IMR-90 (cell line): ENCODE measurements around the gene IL3RA.

ENCODE experiments used
- BHLHE40 ChIP-seq: fragments of 150-350 bp; IDR thresholded peaks from 2 replicates; pipeline ENCODE4 v1.6.1; 2016; ENCODE audit warnings: mild to moderate bottlenecking, low read depth, low read length
- CEBPB ChIP-seq: IDR thresholded peaks from 2 replicates; pipeline ENCODE4 v1.6.1; 2012; ENCODE audit warnings: low read depth, low read length, improper control_type of control experiment
- CTCF ChIP-seq: conservative IDR thresholded peaks from 2 replicates; pipeline ENCODE4 v1.5.1; 2012; ENCODE audit warnings: mild to moderate bottlenecking, low read depth, low read length, improper control_type of control experiment
- FOS ChIP-seq: fragments of 150-350 bp; IDR thresholded peaks from 2 replicates; pipeline ENCODE4 v1.6.1; 2016; ENCODE audit warnings: low read depth, low read length
- MAFK ChIP-seq: IDR thresholded peaks from 2 replicates; pipeline ENCODE4 v1.6.1; 2012; ENCODE audit warnings: low read depth, low read length, improper control_type of control experiment
- MAZ ChIP-seq: IDR thresholded peaks from 2 replicates; pipeline ENCODE4 v1.6.1; 2012; ENCODE audit warnings: low read depth, mild to moderate bottlenecking, low read length, improper control_type of control experiment, moderate library complexity, borderline replicate concordance
- MXI1 ChIP-seq: IDR thresholded peaks from 2 replicates; pipeline ENCODE4 v1.6.1; 2012; ENCODE audit warnings: low read depth, mild to moderate bottlenecking, low read length, moderate library complexity, borderline replicate concordance
- POLR2A ChIP-seq: IDR thresholded peaks from 2 replicates; pipeline ENCODE4 v1.6.1; 2012; ENCODE audit warnings: mild to moderate bottlenecking, low read depth, low read length
- RAD21 ChIP-seq: IDR thresholded peaks from 2 replicates; pipeline ENCODE4 v1.6.1; 2012; ENCODE audit warnings: low read length, improper control_type of control experiment
- RCOR1 ChIP-seq: IDR thresholded peaks from 2 replicates; pipeline ENCODE4 v1.6.1; 2012; ENCODE audit warnings: mild to moderate bottlenecking, low read length, improper control_type of control experiment; ENCODE audit not compliant: insufficient replicate concordance
- RFX5 ChIP-seq: IDR thresholded peaks from 2 replicates; pipeline ENCODE4 v1.8.0; 2012; ENCODE audit warnings: low read depth, mild to moderate bottlenecking, low read length, moderate library complexity
- SMC3 ChIP-seq: fragments of 150-350 bp; IDR thresholded peaks from 2 replicates; pipeline ENCODE4 v1.6.1; 2016; ENCODE audit warnings: low read depth, mild to moderate bottlenecking, antibody characterized with exemption, low read length, moderate library complexity
- TF ChIP-seq, protein P1 (sequence below): fragments of 150-350 bp; IDR thresholded peaks from 2 replicates; pipeline ENCODE4 v1.6.1; 2016; ENCODE audit warnings: low read depth, mild to moderate bottlenecking, low read length, moderate library complexity, borderline replicate concordance
- TF ChIP-seq, protein P2 (sequence below): fragments of 150-350 bp; IDR thresholded peaks from 2 replicates; pipeline ENCODE4 v1.6.1; 2017; ENCODE audit warnings: mild to moderate bottlenecking, antibody characterized with exemption, low read length, low read depth

GRCh38 chrX:1336331-1336943, at the start of gene IL3RA:
- TF ChIP-seq CTCF = no peak
- no peak for TF ChIP-seq BHLHE40
- TF ChIP-seq RAD21 = no peak
- TF ChIP-seq POLR2A = no peak
- TF ChIP-seq RCOR1 = no peak
- TF ChIP-seq, protein P1, sequence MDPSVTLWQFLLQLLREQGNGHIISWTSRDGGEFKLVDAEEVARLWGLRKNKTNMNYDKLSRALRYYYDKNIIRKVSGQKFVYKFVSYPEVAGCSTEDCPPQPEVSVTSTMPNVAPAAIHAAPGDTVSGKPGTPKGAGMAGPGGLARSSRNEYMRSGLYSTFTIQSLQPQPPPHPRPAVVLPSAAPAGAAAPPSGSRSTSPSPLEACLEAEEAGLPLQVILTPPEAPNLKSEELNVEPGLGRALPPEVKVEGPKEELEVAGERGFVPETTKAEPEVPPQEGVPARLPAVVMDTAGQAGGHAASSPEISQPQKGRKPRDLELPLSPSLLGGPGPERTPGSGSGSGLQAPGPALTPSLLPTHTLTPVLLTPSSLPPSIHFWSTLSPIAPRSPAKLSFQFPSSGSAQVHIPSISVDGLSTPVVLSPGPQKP = no peak
- TF ChIP-seq MAFK = no peak
- no peak for TF ChIP-seq RFX5
- TF ChIP-seq, protein P2, sequence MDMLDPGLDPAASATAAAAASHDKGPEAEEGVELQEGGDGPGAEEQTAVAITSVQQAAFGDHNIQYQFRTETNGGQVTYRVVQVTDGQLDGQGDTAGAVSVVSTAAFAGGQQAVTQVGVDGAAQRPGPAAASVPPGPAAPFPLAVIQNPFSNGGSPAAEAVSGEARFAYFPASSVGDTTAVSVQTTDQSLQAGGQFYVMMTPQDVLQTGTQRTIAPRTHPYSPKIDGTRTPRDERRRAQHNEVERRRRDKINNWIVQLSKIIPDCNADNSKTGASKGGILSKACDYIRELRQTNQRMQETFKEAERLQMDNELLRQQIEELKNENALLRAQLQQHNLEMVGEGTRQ = no peak
- TF ChIP-seq SMC3 = no peak
- no peak for TF ChIP-seq FOS
- no peak for TF ChIP-seq MAZ
- no peak for TF ChIP-seq CEBPB
- no peak for TF ChIP-seq MXI1
